VCaP (cell line): ENCODE results near the gene UNG.
A peak's percentile ranks its signal among the peaks of the same experiment; 100 is the strongest.

Experiments used
- H3K27ac ChIP-seq: fragments of 450-650 bp; 2 replicates; pipeline ENCODE4 v1.5.1; 2017
- CTCF ChIP-seq: fragments of 450-650 bp; conservative IDR thresholded peaks from 2 replicates; pipeline ENCODE4 v1.5.1; 2017; ENCODE audit warnings: mild to moderate bottlenecking, moderate library complexity

The UNG gene

GRCh38 chr12:109100741-109101140 is 3.3 kb downstream of the UNG start:
- TF ChIP-seq CTCF, result no peak
- H3K27ac ChIP-seq, result no peak overlapping the region; the same call in 1 of the 2 replicates

DNA sequence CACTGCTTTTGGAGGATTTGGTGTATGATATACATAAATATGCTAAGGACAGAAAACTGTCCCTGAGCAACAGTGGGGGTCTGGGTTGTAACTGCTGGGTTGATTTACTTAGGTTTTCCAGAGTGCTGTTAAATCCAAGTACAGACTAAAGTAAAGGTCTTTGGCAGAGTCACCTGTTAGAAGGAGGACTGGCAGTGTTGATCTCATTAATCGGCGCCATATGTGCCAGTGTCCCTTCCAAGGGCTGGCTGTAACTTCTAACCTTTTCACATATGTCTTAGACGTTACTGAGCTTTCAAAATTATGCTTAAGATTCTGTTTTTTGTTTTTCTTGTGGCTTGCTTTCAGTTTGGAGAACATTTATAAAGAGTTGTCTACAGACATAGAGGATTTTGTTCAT is 5.1 kb downstream of the UNG start:
- no peak for TF ChIP-seq CTCF
- H3K27ac ChIP-seq, result no peak overlapping the region; the same call in 1 of the 2 replicates

GRCh38 chr12:109105176-109105575 is 7.8 kb downstream of the UNG start:
- no peak for TF ChIP-seq CTCF
- H3K27ac ChIP-seq, result peak overlapping the region; percentile 72

- no peak overlapping the region for H3K27ac ChIP-seq
- no peak for TF ChIP-seq CTCF
These were observed 12.5 kb downstream of the UNG start for GRCh38 chr12:109109746-109110350.

DNA sequence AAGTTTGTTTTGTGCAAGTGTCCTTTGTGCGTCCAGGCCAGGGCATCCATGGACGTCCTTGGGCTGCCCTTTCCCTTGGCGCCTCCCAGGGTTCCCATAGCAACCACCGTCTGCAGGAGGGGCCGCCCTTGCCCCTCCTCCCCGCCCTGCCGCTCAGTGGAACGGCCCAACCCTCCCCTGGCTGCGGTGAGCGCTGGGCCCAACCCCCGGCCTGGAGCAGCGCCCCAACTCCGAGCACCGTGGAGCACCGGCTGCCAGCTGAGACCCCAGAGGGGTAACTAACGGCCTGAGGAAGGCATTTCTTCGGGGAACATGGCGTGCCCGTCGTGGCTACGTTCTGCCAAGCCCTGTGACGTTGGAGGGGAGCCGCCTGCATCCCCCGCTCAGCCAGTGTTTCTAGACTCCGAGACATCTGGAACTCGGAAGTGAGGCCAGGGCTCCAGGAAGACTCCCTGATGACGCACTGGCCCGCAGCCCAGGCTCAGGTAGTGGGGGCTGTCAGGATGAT is 13.6 kb downstream of the UNG start:
- no peak overlapping the region for H3K27ac ChIP-seq
- no peak for TF ChIP-seq CTCF

GRCh38 chr12:109112720-109113465 is 15.5 kb downstream of the UNG start:
- TF ChIP-seq CTCF, result no peak
- peak overlapping the region; percentile 30 for H3K27ac ChIP-seq

DNA sequence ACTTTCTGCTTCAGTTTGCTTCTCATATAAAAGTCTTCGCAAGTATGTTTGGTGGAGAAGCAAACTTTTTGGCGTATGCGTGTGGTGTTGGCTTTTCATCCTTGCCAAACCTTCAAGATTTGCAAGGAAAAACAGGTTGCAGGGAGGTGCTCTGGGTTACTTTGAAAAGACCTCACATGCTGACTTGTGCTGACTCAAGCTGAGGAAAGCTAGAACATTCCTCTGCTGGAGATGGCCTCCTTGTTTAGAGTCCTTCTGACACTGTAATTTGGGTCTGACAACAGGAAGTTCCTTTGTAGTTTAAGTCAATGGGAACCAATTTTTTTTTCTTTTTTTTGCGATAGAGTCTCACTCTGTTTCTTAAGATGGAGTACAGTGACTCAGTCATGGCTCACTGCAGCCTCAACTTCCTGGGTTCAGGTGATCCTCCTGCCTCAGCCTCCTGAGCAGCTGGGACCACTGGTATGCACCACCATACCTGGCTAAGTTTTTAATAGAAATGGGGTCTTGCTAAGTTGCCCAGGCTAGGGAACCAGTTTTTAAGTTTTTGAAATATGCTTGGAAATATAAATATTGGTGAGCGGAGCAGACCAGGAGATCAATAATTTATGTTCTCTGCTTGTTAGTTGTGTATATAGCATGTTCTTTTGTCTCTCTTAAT is 16.4 kb downstream of the UNG start:
- H3K27ac ChIP-seq, result peak overlapping the region; percentile 30

More for the DNA sequence above, 16.4 kb downstream of the UNG start:
- no peak for TF ChIP-seq CTCF
